Naive thymus-derived CD4-positive, alpha-beta T cell (primary cell): ENCODE results near the gene WIZ. TPM values are rescaled to one million over a fixed set of nuclear protein-coding genes. Genes with fewer than 3 reads are reported as not detected.
A peak's percentile ranks its signal among the peaks of the same experiment; 100 is the strongest.

Experiments used
- ATAC-seq: fragments of 150-1000 bp; cut with Tn5 transposase; 2 replicates; pipeline ENCODE4 v1.10.0; 2021; ENCODE audit warnings: mild to moderate bottlenecking, moderate library complexity
- CTCF ChIA-PET: fragments of 350-600 bp; sonication (Branson Sonifier 250); formaldehyde crosslinking; loops from one replicate; lab custom pipeline; 2021; ENCODE audit warnings: antibody characterized with exemption; lab: Charles Lee
- POLR2A ChIA-PET: fragments of 350-600 bp; sonication (Branson Sonifier 250); formaldehyde crosslinking; loops from one replicate; lab custom pipeline; 2021; ENCODE audit warnings: antibody characterized with exemption, inconsistent platforms; lab: Charles Lee
- DNase-seq, 9 donors: peaks; one replicate each; pipeline versions ENCODE4 v3.0.0 to v3.0.0-alpha.2; 2020 to 2022; ENCODE audit warnings: mixed read lengths in 1 of 9
- H3K27ac ChIP-seq: one replicate; pipeline ENCODE4 v1.7.0; 2013; ENCODE audit warnings: mild to moderate bottlenecking, low read depth, low read length, moderate library complexity
- H3K27me3 ChIP-seq, 2 donors: one replicate each; pipeline ENCODE4 v1.7.0; 2013; ENCODE audit warnings: low read length in 2 of 2, mild to moderate bottlenecking in 2 of 2, moderate library complexity in 2 of 2; ENCODE audit not compliant: control insufficient read depth in 2 of 2, insufficient read depth in 2 of 2
- H3K36me3 ChIP-seq, 3 experiments: 1 replicate in 2 of 3; 2 replicates in 1 of 3; pipeline ENCODE4 v1.7.0; 2013; ENCODE audit warnings: low read length in 3 of 3, mild to moderate bottlenecking in 3 of 3, moderate library complexity in 1 of 3; ENCODE audit not compliant: insufficient read depth in 3 of 3, control insufficient read depth in 2 of 3
- H3K4me1 ChIP-seq, 2 donors: one replicate each; pipeline ENCODE4 v1.7.0; 2013; ENCODE audit warnings: low read length in 2 of 2, mild to moderate bottlenecking in 2 of 2, moderate library complexity in 1 of 2; ENCODE audit not compliant: control insufficient read depth in 2 of 2, insufficient read depth in 2 of 2
- H3K4me3 ChIP-seq: 2 replicates; pipeline ENCODE4 v1.7.0; 2013; ENCODE audit warnings: mild to moderate bottlenecking, low read length
- H3K9me3 ChIP-seq, 3 experiments: 1 replicate in 2 of 3; 2 replicates in 1 of 3; pipeline ENCODE4 v1.7.0; 2013; ENCODE audit warnings: low read length in 3 of 3; ENCODE audit not compliant: control insufficient read depth in 2 of 3
- H3K27ac Mint-ChIP-seq, 9 donors: one replicate each; pipeline ENCODE4 v1.8.0; 2020 to 2022; ENCODE audit warnings: mixed read lengths in 9 of 9, mild to moderate bottlenecking in 8 of 9, moderate library complexity in 5 of 9, inconsistent platforms in 2 of 9
- H3K27me3 Mint-ChIP-seq, 5 donors: one replicate each; pipeline ENCODE4 v1.8.0; 2021 to 2022; ENCODE audit warnings: mixed read lengths in 5 of 5, mild to moderate bottlenecking in 1 of 5
- H3K36me3 Mint-ChIP-seq, 5 donors: one replicate each; pipeline ENCODE4 v1.8.0; 2020 to 2022; ENCODE audit warnings: mixed read lengths in 5 of 5, mild to moderate bottlenecking in 3 of 5, inconsistent platforms in 1 of 5
- H3K4me1 Mint-ChIP-seq, 7 donors: one replicate each; pipeline ENCODE4 v1.8.0; 2020 to 2022; ENCODE audit warnings: mixed read lengths in 7 of 7, mild to moderate bottlenecking in 3 of 7, inconsistent platforms in 1 of 7
- H3K4me3 Mint-ChIP-seq, 10 donors: one replicate each; pipeline ENCODE4 v1.8.0; 2020 to 2022; ENCODE audit warnings: mild to moderate bottlenecking in 10 of 10, mixed read lengths in 10 of 10, moderate library complexity in 6 of 10, inconsistent platforms in 2 of 10
- H3K9me3 Mint-ChIP-seq, 11 donors: one replicate each; pipeline ENCODE4 v1.8.0; 2020 to 2022; ENCODE audit warnings: mixed read lengths in 11 of 11, mild to moderate bottlenecking in 4 of 11, inconsistent platforms in 1 of 11, moderate library complexity in 1 of 11
- intact Hi-C, 2 donors: fragments of 100-400 bp; cut with micrococcal nuclease; formaldehyde crosslinking; loops; one replicate each; pipeline ENCODE4 v1.15.1; 2023
- polyA plus RNA-seq, 2 donors: library from polyadenylated mRNA; unstranded; fragments of 300-500 nt; fragmentation: Illumina TruSeq; gene quantifications; one replicate each; pipeline ENCODE4 v1.2.3, GENCODE V29; 2021
- total RNA-seq, 6 experiments: library from RNA in 5 of 6; stranded (reverse) in 5 of 6; gene quantifications; 1 replicate in 5 of 6; 2 replicates in 1 of 6; pipeline ENCODE4 v1.2.3 and lab custom pipeline; 2021 to 2026

Gene WIZ
- total and polyA plus RNA-seq, 7 experiments from 2014 or later = 0.91 to 34.9 (median 22.9) TPM

- H3K27ac ChIP-seq = no peak overlapping the region
- intact Hi-C loops = no loop called here
- peaks cover 5 to 7% of the 10 kb centered on the region in 2 donors for H3K4me1 ChIP-seq
- H3K27ac Mint-ChIP-seq = no peak overlapping the region
- H3K9me3 Mint-ChIP-seq = peaks cover 0 to 6% (median 0%) of the 10 kb centered on the region in 11 donors
- no peaks in the 10 kb centered on the region for H3K27me3 Mint-ChIP-seq
- H3K4me3 Mint-ChIP-seq = no peak overlapping the region
- H3K4me3 ChIP-seq = no peak overlapping the region
- DNase-seq (no peak), ATAC-seq (no peak)
- ChIA-PET POLR2A (no interaction called here), CTCF (no interaction called here)
- H3K36me3 ChIP-seq = peaks cover 5 to 64% (median 9%) of the 10 kb centered on the region in 3 experiments
- H3K9me3 ChIP-seq = no peaks in the 10 kb centered on the region
- peaks cover 13 to 39% (median 34%) of the 10 kb centered on the region in 5 donors for H3K36me3 Mint-ChIP-seq
- H3K27me3 ChIP-seq = no peaks in the 10 kb centered on the region
- peaks cover 9 to 26% (median 16%) of the 10 kb centered on the region in 7 donors for H3K4me1 Mint-ChIP-seq
Observed at GRCh38 chr19:15423130-15423529, 26.6 kb downstream of the WIZ start.

- Histone ChIP-seq H3K27ac (no peak overlapping the region), H3K4me1 (peaks cover 10 to 13% of the 10 kb centered on the region in 2 donors), H3K36me3 (peaks cover 5 to 58% (median 9%) of the 10 kb centered on the region in 3 experiments), H3K27me3 (no peaks in the 10 kb centered on the region), H3K4me3 (no peak overlapping the region), H3K9me3 (no peaks in the 10 kb centered on the region)
- ATAC-seq (no peak), DNase-seq (no peak)
- Mint-ChIP-seq H3K27ac (no peak overlapping the region), H3K4me3 (no peak overlapping the region), H3K9me3 (peaks cover 0 to 6% (median 0%) of the 10 kb centered on the region in 11 donors), H3K36me3 (peaks cover 13 to 39% (median 34%) of the 10 kb centered on the region in 5 donors), H3K27me3 (no peaks in the 10 kb centered on the region), H3K4me1 (peaks cover 12 to 33% (median 22%) of the 10 kb centered on the region in 7 donors)
- intact Hi-C loops = no loop called here
- CTCF ChIA-PET = interaction anchor here (10.2 kb wide), 1 partner anchor 131 kb away, joined by 182 read pairs; no protein-coding TSS in a partner anchor
- POLR2A ChIA-PET = interaction anchor here (0.8 to 6.9 kb wide), 3 partner anchors 14 to 131 kb away, joined by 3 to 128 read pairs (median 4); no protein-coding TSS in a partner anchor
Observed at GRCh38 chr19:15422296-15423075, 27.3 kb downstream of the WIZ start.

GRCh38 chr19:15421721-15422260, 28.0 kb downstream of the WIZ start:
- Mint-ChIP-seq H3K9me3 (peaks cover 0 to 6% (median 0%) of the 10 kb centered on the region in 11 donors), H3K4me1 (peaks cover 18 to 40% (median 29%) of the 10 kb centered on the region in 7 donors), H3K36me3 (peaks cover 13 to 35% (median 28%) of the 10 kb centered on the region in 5 donors), H3K27ac (peak overlapping the region in 1 of 9 donors; percentile 36), H3K4me3 (no peak overlapping the region), H3K27me3 (no peaks in the 10 kb centered on the region)
- DNase-seq = no peak
- Histone ChIP-seq H3K36me3 (peaks cover 5 to 51% (median 9%) of the 10 kb centered on the region in 3 experiments), H3K27me3 (no peaks in the 10 kb centered on the region), H3K4me1 (peaks cover 17 to 20% of the 10 kb centered on the region in 2 donors), H3K27ac (no peak overlapping the region), H3K4me3 (no peak overlapping the region), H3K9me3 (no peaks in the 10 kb centered on the region)
- ChIA-PET POLR2A (interaction anchor here (0.8 to 6.9 kb wide), 4 partner anchors 13 to 132 kb away, joined by 3 to 128 read pairs (median 4); partner anchors contain the start of gene WIZ), CTCF (interaction anchor here (0.7 to 10.2 kb wide), 4 partner anchors 11 to 244 kb away, joined by 3 to 182 read pairs (median 12); no protein-coding TSS in a partner anchor)
- ATAC-seq = no peak
- intact Hi-C loops = no loop called here

GRCh38 chr19:15421136-15421695, 28.5 kb downstream of the WIZ start:
- H3K36me3 ChIP-seq = peaks cover 5 to 47% (median 9%) of the 10 kb centered on the region in 3 experiments
- H3K4me1 Mint-ChIP-seq = peaks cover 24 to 40% (median 35%) of the 10 kb centered on the region in 7 donors
- H3K27ac ChIP-seq = no peak overlapping the region
- ChIA-PET CTCF (interaction anchor here (0.7 to 10.2 kb wide), 7 partner anchors 10 to 244 kb away, joined by 3 to 182 read pairs (median 5); partner anchors contain the start of gene RASAL3), POLR2A (interaction anchor here (0.6 to 6.9 kb wide), 9 partner anchors 11 to 132 kb away, joined by 3 to 128 read pairs (median 17); partner anchors contain the start of genes AKAP8, RASAL3 and WIZ)
- peaks cover 23 to 25% of the 10 kb centered on the region in 2 donors for H3K4me1 ChIP-seq
- H3K4me3 Mint-ChIP-seq = no peak overlapping the region
- ATAC-seq (no peak), DNase-seq (no peak)
- peaks cover 13 to 29% (median 24%) of the 10 kb centered on the region in 5 donors for H3K36me3 Mint-ChIP-seq
- H3K4me3 ChIP-seq = no peak overlapping the region
- intact Hi-C loops = no loop called here
- H3K27me3 Mint-ChIP-seq = no peaks in the 10 kb centered on the region
- peaks cover 0 to 6% (median 0%) of the 10 kb centered on the region in 11 donors for H3K9me3 Mint-ChIP-seq
- no peak overlapping the region for H3K27ac Mint-ChIP-seq
- no peaks in the 10 kb centered on the region for H3K27me3 ChIP-seq
- H3K9me3 ChIP-seq = no peaks in the 10 kb centered on the region

GRCh38 chr19:15419413-15420025, 30.2 kb downstream of the WIZ start:
- Mint-ChIP-seq H3K27ac (peak overlapping the region in 8 of 9 donors; percentile 28 to 97 (median 96)), H3K4me1 (peaks cover 29 to 51% (median 40%) of the 10 kb centered on the region in 7 donors)
- intact Hi-C loops = loop anchor here (1.0 to 2.0 kb wide), 16 partner anchors 13 to 417 kb away; partner anchors contain the start of genes AKAP8 (in 2 of the 2) and RASAL3 (in 1 of the 2)

More at GRCh38 chr19:15419413-15420025, 30.2 kb downstream of the WIZ start:
- H3K36me3 ChIP-seq = peaks cover 5 to 33% (median 9%) of the 10 kb centered on the region in 3 experiments
- peaks cover 23 to 25% of the 10 kb centered on the region in 2 donors for H3K4me1 ChIP-seq
- peak overlapping the region; percentile 92 to 100 (median 99) for H3K4me3 Mint-ChIP-seq
- peak overlapping the region; percentile 28 for H3K27ac ChIP-seq
- ATAC-seq (no peak), DNase-seq (no peak)
- POLR2A ChIA-PET = interaction anchor here (0.6 to 6.9 kb wide), 25 partner anchors 9 to 657 kb away, joined by 3 to 128 read pairs (median 5); partner anchors contain the start of genes AKAP8, BRD4, RASAL3 and TPM4
- no peaks in the 10 kb centered on the region for H3K9me3 ChIP-seq
- no peaks in the 10 kb centered on the region for H3K27me3 ChIP-seq
- no peaks in the 10 kb centered on the region for H3K27me3 Mint-ChIP-seq
- peaks cover 0 to 6% (median 0%) of the 10 kb centered on the region in 11 donors for H3K9me3 Mint-ChIP-seq
- H3K36me3 Mint-ChIP-seq = peaks cover 13 to 26% (median 21%) of the 10 kb centered on the region in 5 donors
- CTCF ChIA-PET = interaction anchor here (0.6 to 10.2 kb wide), 25 partner anchors 10 to 915 kb away, joined by 3 to 182 read pairs (median 7); partner anchors contain the start of genes AKAP8 and RASAL3
- H3K4me3 ChIP-seq = no peak overlapping the region
